Measurements from ENCODE around the gene MED15. TPM values are rescaled to one million over a fixed set of nuclear protein-coding genes. Genes with fewer than 3 reads are reported as not detected.
A peak's percentile ranks its signal among the peaks of the same experiment; 100 is the strongest.

MED15 gene
- total and polyA plus RNA-seq, 10 of the 15 experiments (the other 5 are each of a cell fraction or from before 2014, with no cell fraction given): 1.4 to 75.2 (median 26.9) TPM

DNA sequence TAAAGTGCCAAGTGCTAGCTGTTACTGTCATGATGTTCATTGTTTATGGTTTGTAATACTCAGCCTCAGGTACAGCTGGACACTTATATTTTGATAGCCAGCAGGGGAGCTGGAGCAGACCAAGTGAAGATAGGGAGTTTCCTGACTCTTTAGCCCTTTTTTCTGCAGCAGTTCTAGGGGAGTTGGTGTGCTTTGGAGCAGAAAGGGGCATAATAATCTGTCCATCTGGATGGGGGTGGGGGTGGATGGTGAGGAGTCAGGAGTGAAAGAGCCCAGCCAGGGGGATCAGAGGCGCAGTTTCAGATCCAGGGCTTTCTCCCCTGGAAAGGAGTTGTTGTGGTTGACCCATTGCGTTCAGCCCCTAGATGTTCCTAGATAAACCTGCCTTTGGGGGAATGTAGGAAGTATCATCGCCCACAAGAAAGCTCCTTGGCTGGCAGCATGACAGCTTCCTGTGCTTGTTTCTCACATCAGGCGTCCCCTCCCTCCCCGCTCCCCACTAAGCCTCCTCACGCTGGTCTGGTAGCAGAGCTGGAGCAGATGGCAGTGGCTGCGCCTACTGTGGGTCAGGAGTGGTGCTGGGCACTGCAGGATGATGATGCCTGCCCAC, 41.9 kb downstream of the MED15 start:
- TF ChIP-seq, protein P1, sequence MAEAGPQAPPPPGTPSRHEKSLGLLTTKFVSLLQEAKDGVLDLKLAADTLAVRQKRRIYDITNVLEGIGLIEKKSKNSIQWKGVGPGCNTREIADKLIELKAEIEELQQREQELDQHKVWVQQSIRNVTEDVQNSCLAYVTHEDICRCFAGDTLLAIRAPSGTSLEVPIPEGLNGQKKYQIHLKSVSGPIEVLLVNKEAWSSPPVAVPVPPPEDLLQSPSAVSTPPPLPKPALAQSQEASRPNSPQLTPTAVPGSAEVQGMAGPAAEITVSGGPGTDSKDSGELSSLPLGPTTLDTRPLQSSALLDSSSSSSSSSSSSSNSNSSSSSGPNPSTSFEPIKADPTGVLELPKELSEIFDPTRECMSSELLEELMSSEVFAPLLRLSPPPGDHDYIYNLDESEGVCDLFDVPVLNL (IDR thresholded peaks at IDR 0.05; ENCODE audit: low read depth, low read length): no peak
- TF ChIP-seq, protein P2, sequence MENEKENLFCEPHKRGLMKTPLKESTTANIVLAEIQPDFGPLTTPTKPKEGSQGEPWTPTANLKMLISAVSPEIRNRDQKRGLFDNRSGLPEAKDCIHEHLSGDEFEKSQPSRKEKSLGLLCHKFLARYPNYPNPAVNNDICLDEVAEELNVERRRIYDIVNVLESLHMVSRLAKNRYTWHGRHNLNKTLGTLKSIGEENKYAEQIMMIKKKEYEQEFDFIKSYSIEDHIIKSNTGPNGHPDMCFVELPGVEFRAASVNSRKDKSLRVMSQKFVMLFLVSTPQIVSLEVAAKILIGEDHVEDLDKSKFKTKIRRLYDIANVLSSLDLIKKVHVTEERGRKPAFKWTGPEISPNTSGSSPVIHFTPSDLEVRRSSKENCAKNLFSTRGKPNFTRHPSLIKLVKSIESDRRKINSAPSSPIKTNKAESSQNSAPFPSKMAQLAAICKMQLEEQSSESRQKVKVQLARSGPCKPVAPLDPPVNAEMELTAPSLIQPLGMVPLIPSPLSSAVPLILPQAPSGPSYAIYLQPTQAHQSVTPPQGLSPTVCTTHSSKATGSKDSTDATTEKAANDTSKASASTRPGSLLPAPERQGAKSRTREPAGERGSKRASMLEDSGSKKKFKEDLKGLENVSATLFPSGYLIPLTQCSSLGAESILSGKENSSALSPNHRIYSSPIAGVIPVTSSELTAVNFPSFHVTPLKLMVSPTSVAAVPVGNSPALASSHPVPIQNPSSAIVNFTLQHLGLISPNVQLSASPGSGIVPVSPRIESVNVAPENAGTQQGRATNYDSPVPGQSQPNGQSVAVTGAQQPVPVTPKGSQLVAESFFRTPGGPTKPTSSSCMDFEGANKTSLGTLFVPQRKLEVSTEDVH (IDR thresholded peaks at IDR 0.05; ENCODE audit: low read depth, partially characterized antibody): no peak
- TF ChIP-seq SMC3 (IDR thresholded peaks at IDR 0.05; ENCODE audit: borderline replicate concordance, low read length) (no peak), SIN3A (IDR thresholded peaks at IDR 0.05; ENCODE audit: low read depth, low read length) (no peak)
- in situ Hi-C loops (cut with MboI): no loop called here

More for the DNA sequence above, 41.9 kb downstream of the MED15 start:
- Histone ChIP-seq H3K36me3 (ENCODE audit: control insufficient read depth in 2 of 2, insufficient read depth in 2 of 2, low read length in 1 of 2) (peaks cover 28 to 34% of the 10 kb centered on the region in 2 experiments), H3K4me2 (ENCODE audit: control insufficient read depth, insufficient read depth) (no peak overlapping the region), H3K9ac (ENCODE audit: control insufficient read depth, insufficient read depth, low read length) (no peak overlapping the region), H4K20me1 (ENCODE audit: control insufficient read depth, insufficient read depth) (peaks cover 10% of the 10 kb centered on the region; the same call in 1 of the 2 replicates), H3K9me3 (replicated peaks; ENCODE audit: control insufficient read depth, insufficient read depth, low read length) (no peaks in the 10 kb centered on the region), H3K27me3 (replicated peaks in 1 of 2; ENCODE audit: control insufficient read depth in 2 of 2, insufficient read depth in 2 of 2, low read length in 1 of 2) (no peaks in the 10 kb centered on the region), H3K27ac (ENCODE audit: control insufficient read depth, insufficient read depth) (no peak overlapping the region), H3K4me3 (no peak overlapping the region), H2AFZ (ENCODE audit: control insufficient read depth, low read depth, low read length) (no peak overlapping the region), H3K4me1 (ENCODE audit: control insufficient read depth, insufficient read depth, low read length) (peaks cover 24% of the 10 kb centered on the region), H3K79me2 (ENCODE audit: control insufficient read depth, insufficient read depth, low read length) (peaks cover 23% of the 10 kb centered on the region)
- FAIRE-seq: no peak
- POLR2A ChIA-PET: no interaction called here
- SMC1A ChIA-PET (ENCODE audit: uncharacterized antibody, unreplicated experiment): no interaction called here
- no peak for DNase-seq (ENCODE audit: low read depth, low spot score)
- no TSS peak for BruUV-seq (replicated peaks)
- RAD21 ChIA-PET (ENCODE audit: unreplicated experiment): no interaction called here
- WGBS (ENCODE audit: insufficient coverage, insufficient replicate concordance, low lambda C conversion rate, missing lambda C conversion rate): 64% methylated on average over 7 of the region's 7 CpGs
- CTCF ChIA-PET: interaction anchor here (1.1 to 2.0 kb wide), 4 partner anchors 16 to 131 kb away, joined by 3 to 11 read pairs (median 4); no protein-coding TSS in a partner anchor
- peak; percentile 48 for ATAC-seq
- intact Hi-C loops (cut with micrococcal nuclease; ENCODE audit: unreplicated experiment): no loop called here

Measured in GM12878 (cell line).